Testis (tissue), 3 donors: ENCODE data around the gene RARRES2. TPM values are rescaled to one million over a fixed set of nuclear protein-coding genes. Genes with fewer than 3 reads are reported as not detected.
A peak's percentile ranks its signal among the peaks of the same experiment; 100 is the strongest.

Experiments
- DNase-seq: peaks from one replicate; pipeline ENCODE4 v3.0.0-alpha.2; 2019
- H3K27ac ChIP-seq, 2 donors: fragments of 200-600 bp; sonication (generic); one replicate each; pipeline ENCODE4 v1.5.1; 2019
- H3K27me3 ChIP-seq: fragments of 200-600 bp; sonication (generic); one replicate; pipeline ENCODE4 v1.5.1; 2019
- H3K36me3 ChIP-seq: fragments of 200-600 bp; sonication (generic); one replicate; pipeline ENCODE4 v1.5.1; 2017; ENCODE audit warnings: low read depth; ENCODE audit errors: missing control alignments
- H3K4me1 ChIP-seq: fragments of 200-600 bp; sonication (generic); one replicate; pipeline ENCODE4 v1.5.1; 2019
- H3K4me3 ChIP-seq, 2 donors: fragments of 200-600 bp; sonication (generic); one replicate each; pipeline ENCODE4 v1.5.1; 2017 to 2019
- H3K9me3 ChIP-seq: fragments of 200-600 bp; sonication (generic); one replicate; pipeline ENCODE4 v1.5.1; 2017
- POLR2A ChIP-seq: fragments of 450-650 bp; IDR thresholded peaks from one replicate; pipeline ENCODE4 v1.6.1; 2017; ENCODE audit warnings: antibody characterized with exemption, mild to moderate bottlenecking, moderate library complexity
- WGBS, 2 donors: methylation state at CpG; one replicate each; pipeline ENCODE4 v1.1.5; 2018; 5-methylcytosine and 5-hydroxymethylcytosine counted together
- intact Hi-C: fragments of 100-400 bp; cut with DNase I; formaldehyde crosslinking; loops from one replicate; pipeline ENCODE4 v1.15.1; 2023; ENCODE audit warnings: low total_unique reads
- polyA plus RNA-seq: library from polyadenylated mRNA; stranded (reverse); fragments of 350-450 nt; fragmentation: Illumina TruSeq; extraction: RNeasy Lipid Tissue Mini Kit (QIAGEN cat#74804); gene quantifications from one replicate; pipeline ENCODE4 v1.2.3, GENCODE V29; 2014; ENCODE audit warnings: low read depth, low replicate concordance; ENCODE audit not compliant: insufficient read depth
- total RNA-seq, 2 donors: library from RNA; depleted of rRNA; stranded (reverse); fragments of >200 nt; gene quantifications; one replicate each; pipeline ENCODE4 v1.2.3, GENCODE V29; 2016
- TF ChIP-seq, protein P1 (sequence below), 3 experiments: fragments of 450-650 bp in 2 of 3; fragments of 200-600 bp in 1 of 3; sonication (generic) in 1 of 3; IDR thresholded peaks; one replicate each; pipeline ENCODE4 v1.5.1; 2016 to 2019; ENCODE audit warnings: antibody characterized with exemption in 3 of 3, mild to moderate bottlenecking in 2 of 3, moderate library complexity in 1 of 3

RARRES2 gene
- total and polyA plus RNA-seq, 3 donors from 2014 or later, result 21.1 to 93.7 (median 58.8) TPM

DNA sequence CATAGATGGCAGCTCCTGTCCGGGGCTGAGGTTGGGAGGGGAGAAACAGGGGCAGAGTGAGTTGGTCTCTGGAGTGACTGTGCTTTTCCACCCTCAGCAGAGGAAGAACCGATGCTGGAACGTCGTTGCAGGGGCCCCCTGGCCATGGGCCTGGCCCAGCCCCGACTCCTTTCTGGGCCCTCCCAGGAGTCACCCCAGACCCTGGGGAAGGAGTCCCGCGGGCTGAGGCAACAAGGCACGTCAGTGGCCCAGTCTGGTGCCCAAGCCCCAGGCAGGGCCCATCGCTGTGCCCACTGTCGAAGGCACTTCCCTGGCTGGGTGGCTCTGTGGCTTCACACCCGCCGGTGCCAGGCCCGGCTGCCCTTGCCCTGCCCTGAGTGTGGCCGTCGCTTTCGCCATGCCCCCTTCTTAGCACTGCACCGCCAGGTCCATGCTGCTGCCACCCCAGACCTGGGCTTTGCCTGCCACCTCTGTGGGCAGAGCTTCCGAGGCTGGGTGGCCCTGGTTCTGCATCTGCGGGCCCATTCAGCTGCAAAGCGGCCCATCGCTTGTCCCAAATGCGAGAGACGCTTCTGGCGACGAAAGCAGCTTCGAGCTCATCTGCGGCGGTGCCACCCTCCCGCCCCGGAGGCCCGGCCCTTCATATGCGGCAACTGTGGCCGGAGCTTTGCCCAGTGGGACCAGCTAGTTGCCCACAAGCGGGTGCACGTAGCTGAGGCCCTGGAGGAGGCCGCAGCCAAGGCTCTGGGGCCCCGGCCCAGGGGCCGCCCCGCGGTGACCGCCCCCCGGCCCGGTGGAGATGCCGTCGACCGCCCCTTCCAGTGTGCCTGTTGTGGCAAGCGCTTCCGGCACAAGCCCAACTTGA, 29.9 kb upstream of the RARRES2 start:
- Histone ChIP-seq H3K4me3 (peak overlapping the region; percentile 29 to 39), H3K27me3 (no peaks in the 10 kb centered on the region), H3K9me3 (no peaks in the 10 kb centered on the region), H3K27ac (no peak overlapping the region), H3K36me3 (no peaks in the 10 kb centered on the region), H3K4me1 (peaks cover 19% of the 10 kb centered on the region)
- DNase-seq, result no peak
- TF ChIP-seq POLR2A, result no peak
- TF ChIP-seq, protein P1, sequence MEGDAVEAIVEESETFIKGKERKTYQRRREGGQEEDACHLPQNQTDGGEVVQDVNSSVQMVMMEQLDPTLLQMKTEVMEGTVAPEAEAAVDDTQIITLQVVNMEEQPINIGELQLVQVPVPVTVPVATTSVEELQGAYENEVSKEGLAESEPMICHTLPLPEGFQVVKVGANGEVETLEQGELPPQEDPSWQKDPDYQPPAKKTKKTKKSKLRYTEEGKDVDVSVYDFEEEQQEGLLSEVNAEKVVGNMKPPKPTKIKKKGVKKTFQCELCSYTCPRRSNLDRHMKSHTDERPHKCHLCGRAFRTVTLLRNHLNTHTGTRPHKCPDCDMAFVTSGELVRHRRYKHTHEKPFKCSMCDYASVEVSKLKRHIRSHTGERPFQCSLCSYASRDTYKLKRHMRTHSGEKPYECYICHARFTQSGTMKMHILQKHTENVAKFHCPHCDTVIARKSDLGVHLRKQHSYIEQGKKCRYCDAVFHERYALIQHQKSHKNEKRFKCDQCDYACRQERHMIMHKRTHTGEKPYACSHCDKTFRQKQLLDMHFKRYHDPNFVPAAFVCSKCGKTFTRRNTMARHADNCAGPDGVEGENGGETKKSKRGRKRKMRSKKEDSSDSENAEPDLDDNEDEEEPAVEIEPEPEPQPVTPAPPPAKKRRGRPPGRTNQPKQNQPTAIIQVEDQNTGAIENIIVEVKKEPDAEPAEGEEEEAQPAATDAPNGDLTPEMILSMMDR (IDR thresholded peaks at IDR 0.05), result no peak
- intact Hi-C loops, result loop anchor here (5.0 kb wide), 1 partner anchor 36 kb away; a partner anchor contains a TSS
- 69 to 77% methylated on average over 12 to 46 of the region's 48 CpGs for WGBS, 2 donors

DNA sequence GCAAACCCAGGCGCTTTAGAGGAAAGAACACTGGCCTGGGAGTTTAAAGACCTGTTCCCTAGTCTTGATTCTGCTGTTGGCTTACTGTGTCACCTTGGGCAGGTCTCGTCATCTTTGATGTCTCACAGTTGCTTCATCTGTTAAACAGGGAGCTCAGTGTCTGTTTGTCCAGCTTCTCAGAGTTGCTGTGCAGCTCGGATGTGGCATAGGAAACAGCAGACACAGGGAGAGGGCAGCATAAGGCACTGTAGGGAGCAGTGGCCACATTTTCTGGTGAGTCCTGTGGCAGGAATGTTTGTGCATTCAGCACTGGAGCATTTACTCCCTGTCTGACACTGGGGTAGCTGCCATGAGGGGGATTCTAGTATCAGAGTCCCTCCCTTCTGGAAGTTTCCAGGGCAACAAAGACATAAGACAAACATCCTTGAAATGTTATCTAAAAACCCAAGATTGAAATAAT, 29.2 kb upstream of the RARRES2 start:
- Histone ChIP-seq H3K4me3 (no peak overlapping the region), H3K4me1 (peaks cover 19% of the 10 kb centered on the region)
- 52 to 53% methylated on average over 3 of the region's 3 CpGs for WGBS, 2 donors

DNA sequence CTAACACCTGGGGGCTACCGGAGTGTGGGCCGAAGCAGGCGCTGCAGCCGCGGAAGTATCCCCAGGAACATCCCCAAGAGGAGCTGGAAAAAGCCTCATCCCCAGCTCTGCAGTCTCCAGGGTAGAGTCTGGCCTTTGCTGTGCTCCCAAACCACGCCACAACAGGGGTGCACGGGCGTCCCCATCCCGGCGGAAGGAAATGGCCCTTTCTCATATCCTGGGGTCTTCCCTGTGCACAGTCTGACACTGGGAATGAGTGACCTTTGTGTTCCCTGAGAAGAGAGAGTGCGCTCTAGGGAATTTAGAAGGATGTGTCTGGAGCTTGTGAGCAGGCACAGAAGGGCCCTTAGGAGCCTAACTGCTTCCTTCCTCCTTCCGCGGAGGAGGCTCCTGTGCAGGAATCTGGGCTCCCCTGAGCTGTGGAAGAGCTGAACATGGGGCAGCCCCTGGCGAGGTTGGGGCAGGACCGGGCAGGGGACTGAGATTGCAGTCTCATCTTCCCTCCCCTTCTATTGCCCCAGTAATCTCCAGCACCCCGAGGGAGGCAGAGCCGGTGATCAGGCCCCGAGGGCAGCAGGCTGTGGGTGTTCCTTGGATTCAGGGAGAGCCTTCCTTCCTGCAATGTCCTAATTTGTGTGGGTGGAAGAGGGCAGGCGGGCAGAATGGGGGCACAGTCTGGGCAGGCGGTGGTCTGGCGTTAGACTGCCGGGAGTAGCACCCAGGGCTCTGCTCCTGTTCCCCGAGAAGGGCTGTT, 28.5 kb upstream of the RARRES2 start:
- Histone ChIP-seq H3K9me3 (no peaks in the 10 kb centered on the region), H3K27ac (peak overlapping the region; percentile 94 to 96), H3K27me3 (no peaks in the 10 kb centered on the region), H3K4me3 (peak overlapping the region in 1 of 2 donors; percentile 94), H3K36me3 (no peaks in the 10 kb centered on the region), H3K4me1 (peaks cover 19% of the 10 kb centered on the region)
- WGBS, 2 donors, result 29 to 33% methylated on average over 14 to 23 of the region's 23 CpGs
- intact Hi-C loops, result loop anchor here (5.0 kb wide), 1 partner anchor 37 kb away; a partner anchor contains a TSS
- no peak for TF ChIP-seq POLR2A
- TF ChIP-seq, protein P1 (IDR thresholded peaks at IDR 0.05), result no peak
- no peak for DNase-seq

More for the DNA sequence above, 29.2 kb upstream of the RARRES2 start:
- Histone ChIP-seq H3K27ac (no peak overlapping the region), H3K9me3 (no peaks in the 10 kb centered on the region), H3K27me3 (no peaks in the 10 kb centered on the region), H3K36me3 (no peaks in the 10 kb centered on the region)
- no peak for DNase-seq
- intact Hi-C loops, result loop anchor here (5.0 kb wide), 1 partner anchor 37 kb away; a partner anchor contains a TSS
- no peak for TF ChIP-seq POLR2A
- TF ChIP-seq, protein P1 (IDR thresholded peaks at IDR 0.05), result no peak

DNA sequence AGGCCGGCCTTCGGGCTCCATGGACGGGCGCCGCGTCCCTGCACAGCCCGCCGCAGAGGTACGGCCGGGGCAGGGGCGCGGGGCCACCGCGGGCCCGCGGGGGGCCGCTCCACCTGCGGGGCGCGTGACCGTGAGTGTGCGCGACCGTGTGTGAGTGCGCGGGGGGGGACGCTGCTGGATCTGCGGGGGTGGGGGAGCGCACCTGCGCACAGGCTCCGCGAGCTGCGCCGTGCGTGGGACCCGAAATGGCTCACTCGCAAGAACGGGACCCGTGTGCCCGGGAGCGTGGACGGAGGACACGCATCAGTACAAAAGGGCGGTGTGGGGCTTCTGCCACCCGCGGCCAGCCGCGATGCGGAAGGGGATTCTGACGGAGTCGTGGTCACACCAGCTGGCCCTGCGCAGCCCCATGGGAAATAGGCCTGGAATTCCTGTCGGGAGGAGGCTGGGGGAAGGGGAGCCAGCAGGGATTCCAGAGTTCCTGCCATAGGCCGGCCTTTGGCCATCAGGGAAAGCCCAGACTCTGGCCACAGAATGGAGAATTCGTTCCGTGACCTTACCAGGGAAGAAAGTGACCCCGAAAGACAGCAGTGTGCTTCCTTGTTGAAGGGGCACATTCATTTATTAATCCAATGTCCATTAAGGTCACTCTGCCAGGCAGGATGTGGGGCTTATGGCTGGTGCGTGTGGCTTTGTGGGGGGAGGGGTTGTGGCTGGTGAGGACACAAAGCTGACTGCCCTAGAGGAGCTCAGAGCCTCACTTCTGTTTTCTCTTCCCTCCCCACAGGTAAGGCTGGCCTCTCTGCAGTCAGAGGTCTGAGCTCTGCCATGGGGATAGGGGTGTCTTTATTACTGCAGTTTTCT, 27.7 kb upstream of the RARRES2 start:
- peak; percentile 63 for DNase-seq
- intact Hi-C loops, result no loop called here
- TF ChIP-seq, protein P1 (IDR thresholded peaks at IDR 0.05), result no peak
- TF ChIP-seq POLR2A, result no peak
- Histone ChIP-seq H3K9me3 (no peaks in the 10 kb centered on the region), H3K27ac (peak overlapping the region; percentile 94 to 96), H3K36me3 (no peaks in the 10 kb centered on the region), H3K27me3 (no peaks in the 10 kb centered on the region), H3K4me3 (peak overlapping the region; percentile 86 to 94), H3K4me1 (peaks cover 19% of the 10 kb centered on the region)
- WGBS, 2 donors, result 0 to 1% methylated on average over 16 to 30 of the region's 58 CpGs
